HCT116 (cell line): ENCODE measurements around the gene CMTM6. TPM values are rescaled to one million over a fixed set of nuclear protein-coding genes. Genes with fewer than 3 reads are reported as not detected.

Experiments used
- ATAC-seq: fragments of 200-7000 bp; cut with Tn5 transposase; 2 replicates; pipeline ENCODE4 v1.9.1; 2020; ENCODE audit warnings: mild to moderate bottlenecking, moderate library complexity
- BruUV-seq: library from RNA; stranded (reverse); fragments of 400-500 nt; replicated peaks from 2 replicates; lab custom pipeline; 2021; lab: Mats Ljungman, UMichigan
- CTCF ChIA-PET: fragments of 300-600 bp; sonication (Branson Sonifier 250); formaldehyde crosslinking; loops from one replicate; lab custom pipeline; 2021; ENCODE audit warnings: antibody characterized with exemption; lab: Charles Lee
- POLR2A ChIA-PET: fragments of 300-600, 350-600 bp; sonication (Branson Sonifier 250); formaldehyde crosslinking; loops from one replicate; lab custom pipeline; 2021; ENCODE audit warnings: antibody characterized with exemption; lab: Charles Lee
- RAD21 ChIA-PET, 2 experiments: fragments of 300-600 bp; sonication (Branson Sonifier 250); formaldehyde crosslinking; loops; one replicate each; lab custom pipeline; 2023; ENCODE audit warnings: low total read pairs in 2 of 2; ENCODE audit not compliant: uncharacterized antibody in 2 of 2, unreplicated experiment in 2 of 2, low non-redundant PET in 1 of 2; lab: Charles Lee
- DNase-seq: peaks from one replicate; pipeline ENCODE4 v3.0.0-alpha.2; 2010; ENCODE audit warnings: low read depth, low spot score
- H2AFZ ChIP-seq: fragments of 200-600 bp; shearing (Covaris generic), sonication (generic); 2 replicates; pipeline ENCODE4 v1.6.1; 2017; ENCODE audit warnings: low read depth, mixed run types, mixed read lengths, antibody characterized with exemption, low read length; ENCODE audit not compliant: poor library complexity, severe bottlenecking
- H3K27ac ChIP-seq: 2 replicates; pipeline ENCODE4 v1.5.1; 2012; ENCODE audit warnings: low read depth, low read length
- H3K27me3 ChIP-seq: fragments of 200-600 bp; sonication (generic); 2 replicates; pipeline ENCODE4 v1.6.1; 2016; ENCODE audit warnings: mixed run types, low read length, mixed read lengths; ENCODE audit not compliant: insufficient read depth
- H3K36me3 ChIP-seq, 2 experiments: fragments of 200-500 bp in 1 of 2; fragments of 200-600 bp in 1 of 2; sonication (Bioruptor generic) in 1 of 2; sonication (generic) in 1 of 2; 2 replicates each; pipeline versions ENCODE4 v1.5.1 to v1.6.1; 2014 to 2016; ENCODE audit warnings: low read length in 2 of 2, inconsistent platforms in 1 of 2, mixed read lengths in 1 of 2, mixed run types in 1 of 2; ENCODE audit not compliant: insufficient read depth in 2 of 2, control insufficient read depth in 1 of 2
- H3K4me1 ChIP-seq, 2 experiments: fragments of 200-600 bp in 1 of 2; sonication (generic) in 1 of 2; 2 replicates each; pipeline versions ENCODE4 v1.5.1 to v1.6.1; 2012 to 2017; ENCODE audit warnings: low read length in 2 of 2, inconsistent platforms in 1 of 2, mild to moderate bottlenecking in 1 of 2, mixed read lengths in 1 of 2, mixed run types in 1 of 2, moderate library complexity in 1 of 2; ENCODE audit not compliant: insufficient read depth in 2 of 2, control insufficient read depth in 1 of 2
- H3K4me2 ChIP-seq: fragments of 200-600 bp; sonication (generic); 2 replicates; pipeline ENCODE4 v1.6.1; 2017; ENCODE audit warnings: mixed run types, low read length, mixed read lengths
- H3K4me3 ChIP-seq, 2 experiments: fragments of 200-600 bp in 1 of 2; sonication (generic) in 1 of 2; replicated peaks in 1 of 2; 2 replicates each; pipeline ENCODE4 v1.5.1; 2011 to 2016; ENCODE audit warnings: low read length in 2 of 2, control low read depth in 1 of 2, low read depth in 1 of 2, mild to moderate bottlenecking in 1 of 2, mixed read lengths in 1 of 2, mixed run types in 1 of 2
- H3K79me2 ChIP-seq: fragments of 200-600 bp; sonication (generic); 2 replicates; pipeline ENCODE4 v1.6.1; 2017; ENCODE audit warnings: mild to moderate bottlenecking, mixed run types, low read length, moderate library complexity, mixed read lengths; ENCODE audit not compliant: insufficient read depth
- H3K9ac ChIP-seq: fragments of 200-600 bp; sonication (generic); 2 replicates; pipeline ENCODE4 v1.6.1; 2016; ENCODE audit warnings: low read length, mixed read lengths
- H3K9me2 ChIP-seq: fragments of 200-600 bp; sonication (generic), shearing (Covaris generic); 2 replicates; pipeline ENCODE4 v1.6.1; 2017; ENCODE audit warnings: mixed run types, mild to moderate bottlenecking, moderate library complexity; ENCODE audit not compliant: insufficient read depth
- H3K9me3 ChIP-seq, 2 experiments: fragments of 200-500 bp in 1 of 2; fragments of 200-600 bp in 1 of 2; sonication (Bioruptor generic) in 1 of 2; sonication (generic) in 1 of 2; 2 replicates each; pipeline ENCODE4 v1.6.1; 2014 to 2017; ENCODE audit warnings: low read length in 2 of 2, mixed read lengths in 2 of 2, inconsistent platforms in 1 of 2, low read depth in 1 of 2, mild to moderate bottlenecking in 1 of 2, mixed run types in 1 of 2, moderate library complexity in 1 of 2; ENCODE audit not compliant: control insufficient read depth in 1 of 2, insufficient read depth in 1 of 2
- H4K20me1 ChIP-seq: fragments of 200-600 bp; sonication (generic), shearing (Covaris generic); 2 replicates; pipeline ENCODE4 v1.6.1; 2017; ENCODE audit warnings: mixed run types, mild to moderate bottlenecking, moderate library complexity; ENCODE audit not compliant: insufficient read depth
- CBX3 ChIP-seq: IDR thresholded peaks from 2 replicates; pipeline ENCODE4 v1.6.1; 2012; ENCODE audit warnings: low read depth
- CEBPB ChIP-seq: IDR thresholded peaks from 2 replicates; pipeline ENCODE4 v1.6.1; 2012; ENCODE audit warnings: low read depth
- EGR1 ChIP-seq: IDR thresholded peaks from 2 replicates; pipeline ENCODE4 v1.6.1; 2012; ENCODE audit warnings: low read depth
- ELF1 ChIP-seq: IDR thresholded peaks from 2 replicates; pipeline ENCODE4 v1.6.1; 2012; ENCODE audit warnings: low read depth, borderline replicate concordance
- JUND ChIP-seq: IDR thresholded peaks from 2 replicates; pipeline ENCODE4 v1.6.1; 2012
- POLR2A ChIP-seq: IDR thresholded peaks from 2 replicates; pipeline ENCODE4 v1.7.0; 2011; ENCODE audit warnings: borderline replicate concordance; ENCODE audit not compliant: insufficient read depth, insufficient read length; ENCODE audit errors: extremely low read depth
- POLR2AphosphoS5 ChIP-seq: IDR thresholded peaks from 2 replicates; pipeline ENCODE4 v1.6.1; 2011; ENCODE audit warnings: mild to moderate bottlenecking, low read depth, low read length, moderate library complexity
- RAD21 ChIP-seq: IDR thresholded peaks from 2 replicates; pipeline ENCODE4 v1.6.1; 2012; ENCODE audit warnings: low read depth, mild to moderate bottlenecking
- SP1 ChIP-seq: IDR thresholded peaks from 2 replicates; pipeline ENCODE4 v1.6.1; 2012; ENCODE audit warnings: low read depth
- SRF ChIP-seq: IDR thresholded peaks from 2 replicates; pipeline ENCODE4 v1.6.1; 2012; ENCODE audit warnings: low read depth
- TCF7L2 ChIP-seq: IDR thresholded peaks from 2 replicates; pipeline ENCODE4 v1.7.0; 2011; ENCODE audit warnings: borderline replicate concordance, inconsistent platforms; ENCODE audit not compliant: insufficient read depth, insufficient read length; ENCODE audit errors: extremely low read depth
- YY1 ChIP-seq: IDR thresholded peaks from 2 replicates; pipeline ENCODE4 v1.6.1; 2011; ENCODE audit warnings: low read length, low read depth, moderate library complexity, mild to moderate bottlenecking; ENCODE audit not compliant: insufficient replicate concordance; ENCODE audit errors: extremely low read depth
- ZFX ChIP-seq: fragments of 450-650 bp; IDR thresholded peaks from 2 replicates; pipeline ENCODE4 v1.6.1; 2017
- intact Hi-C: fragments of 100-400 bp; cut with micrococcal nuclease; formaldehyde crosslinking; loops from 2 replicates; pipeline ENCODE4 v1.10.0; 2022
- total RNA-seq: library from RNA; stranded (reverse); gene quantifications from one replicate; pipeline ENCODE4 v1.2.1, GENCODE V29; 2021; ENCODE audit not compliant: unreplicated experiment
- TF ChIP-seq, protein P1 (sequence below): IDR thresholded peaks from 2 replicates; pipeline ENCODE4 v1.6.1; 2012
- TF ChIP-seq, protein P2 (sequence below): IDR thresholded peaks from 2 replicates; pipeline ENCODE4 v1.6.1; 2012; ENCODE audit warnings: low read depth
- TF ChIP-seq, protein P3 (sequence below), 3 experiments: fragments of 200-600 bp in 1 of 3; sonication (generic) in 1 of 3; IDR thresholded peaks in 2 of 3; conservative IDR thresholded peaks in 1 of 3; 2 replicates each; pipeline ENCODE4 v1.5.1; 2012 to 2017; ENCODE audit warnings: low read depth in 2 of 3, low read length in 2 of 3, antibody characterized with exemption in 1 of 3, borderline replicate concordance in 1 of 3, control low read depth in 1 of 3, mild to moderate bottlenecking in 1 of 3, mixed read lengths in 1 of 3, mixed run types in 1 of 3, moderate library complexity in 1 of 3; ENCODE audit not compliant: insufficient read depth in 1 of 3
- TF ChIP-seq, protein P4 (sequence below): IDR thresholded peaks from 2 replicates; pipeline ENCODE4 v1.6.1; 2011; ENCODE audit warnings: mild to moderate bottlenecking, low read length, moderate library complexity; ENCODE audit not compliant: insufficient replicate concordance; ENCODE audit errors: extremely low read depth
- TF ChIP-seq, protein P5 (sequence below): IDR thresholded peaks from 2 replicates; pipeline ENCODE4 v1.6.1; 2012

The CMTM6 gene
- total RNA-seq, 1 experiment from 2014 or later = 41.1 TPM

DNA sequence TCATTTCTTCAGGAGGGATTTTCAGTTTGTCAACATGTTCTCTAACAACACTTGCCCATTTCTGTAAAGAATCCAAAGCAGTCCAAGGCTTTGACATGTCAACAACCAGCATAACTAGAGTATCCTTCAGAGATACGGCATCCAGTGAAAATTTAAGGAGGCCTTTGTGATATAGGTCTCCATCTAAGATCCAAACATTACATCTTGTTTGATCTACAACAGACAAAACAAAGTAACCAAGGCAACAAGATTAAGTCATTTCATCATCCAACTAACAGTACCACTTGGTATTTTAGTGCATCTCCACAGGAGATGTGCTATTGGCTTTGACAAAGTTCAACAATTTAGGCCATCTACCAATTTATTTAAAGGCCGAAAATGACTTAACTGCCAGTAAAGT lies 42.2 kb upstream of the CMTM6 start:
- no peaks in the 10 kb centered on the region for H3K27me3 ChIP-seq
- H2AFZ ChIP-seq = no peak overlapping the region
- H3K4me1 ChIP-seq = peaks cover 8 to 11% of the 10 kb centered on the region in 2 experiments
- H3K79me2 ChIP-seq = peaks cover 64% of the 10 kb centered on the region
- ATAC-seq = no peak
- no peaks in the 10 kb centered on the region for H3K9me3 ChIP-seq
- no peak overlapping the region for H3K27ac ChIP-seq
- H3K4me2 ChIP-seq = no peak overlapping the region
- BruUV-seq = no TSS peak
- CTCF ChIA-PET = no interaction called here
- peaks cover 4% of the 10 kb centered on the region; the same call in 1 of the 2 replicates for H4K20me1 ChIP-seq
- no peak overlapping the region for H3K4me3 ChIP-seq
- no peaks in the 10 kb centered on the region for H3K36me3 ChIP-seq
- TF ChIP-seq, protein P1, sequence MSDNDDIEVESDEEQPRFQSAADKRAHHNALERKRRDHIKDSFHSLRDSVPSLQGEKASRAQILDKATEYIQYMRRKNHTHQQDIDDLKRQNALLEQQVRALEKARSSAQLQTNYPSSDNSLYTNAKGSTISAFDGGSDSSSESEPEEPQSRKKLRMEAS = no peak
- TF ChIP-seq, protein P2, sequence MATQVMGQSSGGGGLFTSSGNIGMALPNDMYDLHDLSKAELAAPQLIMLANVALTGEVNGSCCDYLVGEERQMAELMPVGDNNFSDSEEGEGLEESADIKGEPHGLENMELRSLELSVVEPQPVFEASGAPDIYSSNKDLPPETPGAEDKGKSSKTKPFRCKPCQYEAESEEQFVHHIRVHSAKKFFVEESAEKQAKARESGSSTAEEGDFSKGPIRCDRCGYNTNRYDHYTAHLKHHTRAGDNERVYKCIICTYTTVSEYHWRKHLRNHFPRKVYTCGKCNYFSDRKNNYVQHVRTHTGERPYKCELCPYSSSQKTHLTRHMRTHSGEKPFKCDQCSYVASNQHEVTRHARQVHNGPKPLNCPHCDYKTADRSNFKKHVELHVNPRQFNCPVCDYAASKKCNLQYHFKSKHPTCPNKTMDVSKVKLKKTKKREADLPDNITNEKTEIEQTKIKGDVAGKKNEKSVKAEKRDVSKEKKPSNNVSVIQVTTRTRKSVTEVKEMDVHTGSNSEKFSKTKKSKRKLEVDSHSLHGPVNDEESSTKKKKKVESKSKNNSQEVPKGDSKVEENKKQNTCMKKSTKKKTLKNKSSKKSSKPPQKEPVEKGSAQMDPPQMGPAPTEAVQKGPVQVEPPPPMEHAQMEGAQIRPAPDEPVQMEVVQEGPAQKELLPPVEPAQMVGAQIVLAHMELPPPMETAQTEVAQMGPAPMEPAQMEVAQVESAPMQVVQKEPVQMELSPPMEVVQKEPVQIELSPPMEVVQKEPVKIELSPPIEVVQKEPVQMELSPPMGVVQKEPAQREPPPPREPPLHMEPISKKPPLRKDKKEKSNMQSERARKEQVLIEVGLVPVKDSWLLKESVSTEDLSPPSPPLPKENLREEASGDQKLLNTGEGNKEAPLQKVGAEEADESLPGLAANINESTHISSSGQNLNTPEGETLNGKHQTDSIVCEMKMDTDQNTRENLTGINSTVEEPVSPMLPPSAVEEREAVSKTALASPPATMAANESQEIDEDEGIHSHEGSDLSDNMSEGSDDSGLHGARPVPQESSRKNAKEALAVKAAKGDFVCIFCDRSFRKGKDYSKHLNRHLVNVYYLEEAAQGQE = no peak
- TF ChIP-seq TCF7L2 (no peak), CBX3 (no peak), POLR2AphosphoS5 (no peak), ZFX (no peak), POLR2A (no peak), SP1 (no peak), EGR1 (no peak), RAD21 (no peak), YY1 (no peak), SRF (no peak), ELF1 (no peak), CEBPB (no peak), JUND (no peak)
- TF ChIP-seq, protein P3, sequence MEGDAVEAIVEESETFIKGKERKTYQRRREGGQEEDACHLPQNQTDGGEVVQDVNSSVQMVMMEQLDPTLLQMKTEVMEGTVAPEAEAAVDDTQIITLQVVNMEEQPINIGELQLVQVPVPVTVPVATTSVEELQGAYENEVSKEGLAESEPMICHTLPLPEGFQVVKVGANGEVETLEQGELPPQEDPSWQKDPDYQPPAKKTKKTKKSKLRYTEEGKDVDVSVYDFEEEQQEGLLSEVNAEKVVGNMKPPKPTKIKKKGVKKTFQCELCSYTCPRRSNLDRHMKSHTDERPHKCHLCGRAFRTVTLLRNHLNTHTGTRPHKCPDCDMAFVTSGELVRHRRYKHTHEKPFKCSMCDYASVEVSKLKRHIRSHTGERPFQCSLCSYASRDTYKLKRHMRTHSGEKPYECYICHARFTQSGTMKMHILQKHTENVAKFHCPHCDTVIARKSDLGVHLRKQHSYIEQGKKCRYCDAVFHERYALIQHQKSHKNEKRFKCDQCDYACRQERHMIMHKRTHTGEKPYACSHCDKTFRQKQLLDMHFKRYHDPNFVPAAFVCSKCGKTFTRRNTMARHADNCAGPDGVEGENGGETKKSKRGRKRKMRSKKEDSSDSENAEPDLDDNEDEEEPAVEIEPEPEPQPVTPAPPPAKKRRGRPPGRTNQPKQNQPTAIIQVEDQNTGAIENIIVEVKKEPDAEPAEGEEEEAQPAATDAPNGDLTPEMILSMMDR (IDR thresholded peaks at IDR 0.05 in 2 of 3, conservative IDR thresholded peaks at IDR 0.05 in 1 of 3; ENCODE audit: borderline replicate concordance in 1 of 3, insufficient read depth in 1 of 3, low read depth in 2 of 3, low read length in 2 of 3) = no peak
- TF ChIP-seq, protein P4, sequence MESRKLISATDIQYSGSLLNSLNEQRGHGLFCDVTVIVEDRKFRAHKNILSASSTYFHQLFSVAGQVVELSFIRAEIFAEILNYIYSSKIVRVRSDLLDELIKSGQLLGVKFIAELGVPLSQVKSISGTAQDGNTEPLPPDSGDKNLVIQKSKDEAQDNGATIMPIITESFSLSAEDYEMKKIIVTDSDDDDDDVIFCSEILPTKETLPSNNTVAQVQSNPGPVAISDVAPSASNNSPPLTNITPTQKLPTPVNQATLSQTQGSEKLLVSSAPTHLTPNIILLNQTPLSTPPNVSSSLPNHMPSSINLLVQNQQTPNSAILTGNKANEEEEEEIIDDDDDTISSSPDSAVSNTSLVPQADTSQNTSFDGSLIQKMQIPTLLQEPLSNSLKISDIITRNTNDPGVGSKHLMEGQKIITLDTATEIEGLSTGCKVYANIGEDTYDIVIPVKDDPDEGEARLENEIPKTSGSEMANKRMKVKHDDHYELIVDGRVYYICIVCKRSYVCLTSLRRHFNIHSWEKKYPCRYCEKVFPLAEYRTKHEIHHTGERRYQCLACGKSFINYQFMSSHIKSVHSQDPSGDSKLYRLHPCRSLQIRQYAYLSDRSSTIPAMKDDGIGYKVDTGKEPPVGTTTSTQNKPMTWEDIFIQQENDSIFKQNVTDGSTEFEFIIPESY = no peak
- TF ChIP-seq, protein P5, sequence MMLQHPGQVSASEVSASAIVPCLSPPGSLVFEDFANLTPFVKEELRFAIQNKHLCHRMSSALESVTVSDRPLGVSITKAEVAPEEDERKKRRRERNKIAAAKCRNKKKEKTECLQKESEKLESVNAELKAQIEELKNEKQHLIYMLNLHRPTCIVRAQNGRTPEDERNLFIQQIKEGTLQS = no peak
- TF ChIP-seq, all 23 proteins: peak for 0
- no peak for DNase-seq
- intact Hi-C loops = no loop called here
- H3K9me2 ChIP-seq = no peaks in the 10 kb centered on the region
- no peak overlapping the region for H3K9ac ChIP-seq
- RAD21 ChIA-PET = no interaction called here
- POLR2A ChIA-PET = no interaction called here
